ENCODE results near the gene E2F8. TPM values are rescaled to one million over a fixed set of nuclear protein-coding genes. Genes with fewer than 3 reads are reported as not detected.

Gene E2F8
- polyA plus RNA-seq, 2 of the 4 experiments (the other 2 are of a cell fraction) = 5.7 to 7.4 TPM

DNA sequence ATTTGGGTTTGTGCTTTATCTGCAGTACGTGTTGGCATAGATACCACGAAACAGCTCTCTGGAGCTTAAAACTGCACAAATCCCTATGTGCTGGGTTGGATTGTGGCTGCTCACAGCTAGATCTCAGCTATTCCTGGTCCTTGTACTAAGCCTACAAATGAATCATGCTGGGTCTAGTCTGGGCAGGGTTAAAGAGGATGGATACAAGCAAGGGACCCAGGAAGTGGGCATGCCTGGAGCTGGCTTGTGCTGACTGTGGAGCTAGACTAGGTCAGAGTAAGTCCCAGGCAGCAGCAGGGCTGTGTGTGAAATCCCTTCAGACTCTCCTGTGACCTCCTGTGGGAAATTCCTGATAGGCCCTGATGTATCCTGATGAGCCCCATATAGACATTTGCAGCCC, 3.9 kb upstream of the E2F8 start:
- ATAC-seq (no peak), FAIRE-seq (no peak), DNase-seq (ENCODE audit: low read depth in 1 of 2, low spot score in 1 of 2) (no peak)
- no peak overlapping the region for H3K27ac ChIP-seq
- ChIA-PET CTCF (interaction anchor here (0.8 to 1.8 kb wide), 5 partner anchors 14 to 314 kb away, joined by 3 to 6 read pairs (median 3); no protein-coding TSS in a partner anchor), POLR2A (no interaction called here)
- TF ChIP-seq ZFP36 (IDR thresholded peaks at IDR 0.05; ENCODE audit: borderline replicate concordance, partially characterized antibody) (no peak), ZSCAN20 (CRISPR knock-in tag; IDR thresholded peaks at IDR 0.05) (no peak), HOXB5 (CRISPR knock-in tag; IDR thresholded peaks at IDR 0.05) (no peak), BHLHE40 (IDR thresholded peaks at IDR 0.05; ENCODE audit: low read depth, low read length) (no peak), KDM1A (IDR thresholded peaks at IDR 0.05; ENCODE audit: low read depth) (no peak), CHD2 (IDR thresholded peaks at IDR 0.05; ENCODE audit: low read length, partially characterized antibody) (no peak), TFCP2L1 (CRISPR knock-in tag; IDR thresholded peaks at IDR 0.05) (no peak), MAFK (IDR thresholded peaks at IDR 0.05; ENCODE audit: partially characterized antibody) (no peak), HOXB13 (CRISPR knock-in tag; IDR thresholded peaks at IDR 0.05; ENCODE audit: low read depth) (no peak), FOXS1 (CRISPR knock-in tag; IDR thresholded peaks at IDR 0.05) (no peak), KDM5A (IDR thresholded peaks at IDR 0.05) (no peak), CBX8 (IDR thresholded peaks at IDR 0.05) (no peak), NPAS2 (CRISPR knock-in tag; IDR thresholded peaks at IDR 0.05; ENCODE audit: borderline replicate concordance) (no peak), MYC (IDR thresholded peaks at IDR 0.05; ENCODE audit: borderline replicate concordance, low read length) (no peak), GATA3 (IDR thresholded peaks at IDR 0.05; ENCODE audit: borderline replicate concordance) (no peak), POLR2A (IDR thresholded peaks at IDR 0.05; ENCODE audit: low read length) (no peak), RFX5 (IDR thresholded peaks at IDR 0.05) (no peak)
- TF ChIP-seq, protein P1, sequence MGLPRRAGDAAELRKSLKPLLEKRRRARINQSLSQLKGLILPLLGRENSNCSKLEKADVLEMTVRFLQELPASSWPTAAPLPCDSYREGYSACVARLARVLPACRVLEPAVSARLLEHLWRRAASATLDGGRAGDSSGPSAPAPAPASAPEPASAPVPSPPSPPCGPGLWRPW (IDR thresholded peaks at IDR 0.05) = no peak
- TF ChIP-seq, protein P2, sequence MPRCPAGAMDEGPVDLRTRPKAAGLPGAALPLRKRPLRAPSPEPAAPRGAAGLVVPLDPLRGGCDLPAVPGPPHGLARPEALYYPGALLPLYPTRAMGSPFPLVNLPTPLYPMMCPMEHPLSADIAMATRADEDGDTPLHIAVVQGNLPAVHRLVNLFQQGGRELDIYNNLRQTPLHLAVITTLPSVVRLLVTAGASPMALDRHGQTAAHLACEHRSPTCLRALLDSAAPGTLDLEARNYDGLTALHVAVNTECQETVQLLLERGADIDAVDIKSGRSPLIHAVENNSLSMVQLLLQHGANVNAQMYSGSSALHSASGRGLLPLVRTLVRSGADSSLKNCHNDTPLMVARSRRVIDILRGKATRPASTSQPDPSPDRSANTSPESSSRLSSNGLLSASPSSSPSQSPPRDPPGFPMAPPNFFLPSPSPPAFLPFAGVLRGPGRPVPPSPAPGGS (IDR thresholded peaks at IDR 0.05) = no peak
- H3K9me3 ChIP-seq = peaks cover 5% of the 10 kb centered on the region; the same call in 2 of the 3 replicates
- H3K4me3 ChIP-seq = no peak overlapping the region
- no peak overlapping the region for H3K4me2 ChIP-seq
- H3K4me1 ChIP-seq = peaks cover 8% of the 10 kb centered on the region; the same call in 2 of the 3 replicates
- 92% methylated on average over 2 of the region's 2 CpGs for WGBS (ENCODE audit: missing lambda C conversion rate)

DNA sequence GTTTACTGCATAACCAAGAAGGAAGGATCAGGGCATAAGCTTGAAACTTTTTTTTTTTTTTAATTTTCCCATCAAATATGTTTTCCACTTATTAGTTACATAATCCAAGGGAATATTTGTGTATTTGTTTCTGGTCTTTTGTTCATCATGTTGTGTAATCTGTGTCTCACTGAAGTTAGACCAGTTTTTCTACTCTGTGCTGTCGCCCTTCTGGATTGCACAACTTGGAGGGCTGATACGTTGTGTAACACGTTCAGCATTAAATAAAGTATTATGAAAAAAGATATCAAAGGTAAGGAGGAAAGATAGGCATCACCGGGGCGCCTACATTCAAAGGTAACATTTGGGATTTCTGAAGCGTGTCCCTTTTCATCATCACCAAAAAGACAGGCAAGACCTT, 3.3 kb upstream of the E2F8 start:
- no peak for ATAC-seq
- TF ChIP-seq RFX5 (IDR thresholded peaks at IDR 0.05) (no peak), EHF (CRISPR knock-in tag; IDR thresholded peaks at IDR 0.05) (no peak), POLR2AphosphoS2 (conservative IDR thresholded peaks at IDR 0.05; ENCODE audit: low read length) (no peak), CEBPB (IDR thresholded peaks at IDR 0.05) (peak; percentile 11 to 67; a peak in 3 of 4 replicates)
- WGBS (ENCODE audit: missing lambda C conversion rate) = 64% methylated on average over 6 of the region's 6 CpGs
- CTCF ChIA-PET = interaction anchor here (0.8 to 1.8 kb wide), 4 partner anchors 15 to 315 kb away, joined by 3 to 6 read pairs (median 3); no protein-coding TSS in a partner anchor
- no peak overlapping the region for H3K27ac ChIP-seq
- H3K4me1 ChIP-seq = peaks cover 14% of the 10 kb centered on the region; the same call in 2 of the 3 replicates
- POLR2A ChIA-PET = no interaction called here
- no peak overlapping the region for H3K4me3 ChIP-seq
- peaks cover 5% of the 10 kb centered on the region; the same call in 2 of the 3 replicates for H3K9me3 ChIP-seq
- FAIRE-seq = no peak
- DNase-seq (ENCODE audit: low read depth in 1 of 2, low spot score in 1 of 2) = no peak
- H3K4me2 ChIP-seq = no peak overlapping the region

DNA sequence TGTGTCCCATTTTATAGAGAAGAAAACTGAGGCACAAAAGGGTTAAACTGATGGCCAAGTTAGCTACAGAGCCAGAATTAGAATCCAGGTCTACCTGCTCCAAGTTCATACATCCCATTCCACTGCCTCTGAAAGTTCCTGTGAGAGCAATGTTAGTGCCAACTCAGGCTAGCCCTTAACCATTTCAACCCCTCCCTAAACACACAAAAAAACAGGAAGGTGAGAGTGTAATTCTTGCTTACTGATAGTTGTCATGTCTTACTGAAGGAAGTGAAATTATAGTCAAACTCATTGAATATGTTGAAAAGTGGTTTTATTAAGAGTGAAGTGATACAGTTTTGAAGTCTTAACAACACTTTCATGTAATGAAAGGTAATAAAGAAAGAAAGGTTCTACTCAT, 2.9 kb upstream of the E2F8 start:
- peaks cover 5% of the 10 kb centered on the region; the same call in 2 of the 3 replicates for H3K9me3 ChIP-seq
- no peak for ATAC-seq
- DNase-seq (ENCODE audit: low read depth in 1 of 2, low spot score in 1 of 2) = no peak
- no peak overlapping the region for H3K4me3 ChIP-seq
- peak; percentile 7 for FAIRE-seq
- peaks cover 17% of the 10 kb centered on the region; the same call in 2 of the 3 replicates for H3K4me1 ChIP-seq
- H3K27ac ChIP-seq = no peak overlapping the region
- no peak overlapping the region for H3K4me2 ChIP-seq
- ChIA-PET CTCF (interaction anchor here (1.1 to 1.8 kb wide), 3 partner anchors 16 to 315 kb away, joined by 3 to 6 read pairs (median 3); no protein-coding TSS in a partner anchor), POLR2A (no interaction called here)
- TF ChIP-seq, protein P3, sequence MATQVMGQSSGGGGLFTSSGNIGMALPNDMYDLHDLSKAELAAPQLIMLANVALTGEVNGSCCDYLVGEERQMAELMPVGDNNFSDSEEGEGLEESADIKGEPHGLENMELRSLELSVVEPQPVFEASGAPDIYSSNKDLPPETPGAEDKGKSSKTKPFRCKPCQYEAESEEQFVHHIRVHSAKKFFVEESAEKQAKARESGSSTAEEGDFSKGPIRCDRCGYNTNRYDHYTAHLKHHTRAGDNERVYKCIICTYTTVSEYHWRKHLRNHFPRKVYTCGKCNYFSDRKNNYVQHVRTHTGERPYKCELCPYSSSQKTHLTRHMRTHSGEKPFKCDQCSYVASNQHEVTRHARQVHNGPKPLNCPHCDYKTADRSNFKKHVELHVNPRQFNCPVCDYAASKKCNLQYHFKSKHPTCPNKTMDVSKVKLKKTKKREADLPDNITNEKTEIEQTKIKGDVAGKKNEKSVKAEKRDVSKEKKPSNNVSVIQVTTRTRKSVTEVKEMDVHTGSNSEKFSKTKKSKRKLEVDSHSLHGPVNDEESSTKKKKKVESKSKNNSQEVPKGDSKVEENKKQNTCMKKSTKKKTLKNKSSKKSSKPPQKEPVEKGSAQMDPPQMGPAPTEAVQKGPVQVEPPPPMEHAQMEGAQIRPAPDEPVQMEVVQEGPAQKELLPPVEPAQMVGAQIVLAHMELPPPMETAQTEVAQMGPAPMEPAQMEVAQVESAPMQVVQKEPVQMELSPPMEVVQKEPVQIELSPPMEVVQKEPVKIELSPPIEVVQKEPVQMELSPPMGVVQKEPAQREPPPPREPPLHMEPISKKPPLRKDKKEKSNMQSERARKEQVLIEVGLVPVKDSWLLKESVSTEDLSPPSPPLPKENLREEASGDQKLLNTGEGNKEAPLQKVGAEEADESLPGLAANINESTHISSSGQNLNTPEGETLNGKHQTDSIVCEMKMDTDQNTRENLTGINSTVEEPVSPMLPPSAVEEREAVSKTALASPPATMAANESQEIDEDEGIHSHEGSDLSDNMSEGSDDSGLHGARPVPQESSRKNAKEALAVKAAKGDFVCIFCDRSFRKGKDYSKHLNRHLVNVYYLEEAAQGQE (IDR thresholded peaks at IDR 0.05) = no peak
- TF ChIP-seq HOXB5 (CRISPR knock-in tag; IDR thresholded peaks at IDR 0.05) (no peak), POLR2A (IDR thresholded peaks at IDR 0.05; ENCODE audit: low read length) (no peak), CHD2 (IDR thresholded peaks at IDR 0.05; ENCODE audit: low read length, partially characterized antibody) (no peak), HEYL (CRISPR knock-in tag; IDR thresholded peaks at IDR 0.05) (no peak), CHD4 (IDR thresholded peaks at IDR 0.05; ENCODE audit: borderline replicate concordance) (no peak), CBX2 (IDR thresholded peaks at IDR 0.05; ENCODE audit: borderline replicate concordance, low read depth) (no peak)
- TF ChIP-seq, protein P4, sequence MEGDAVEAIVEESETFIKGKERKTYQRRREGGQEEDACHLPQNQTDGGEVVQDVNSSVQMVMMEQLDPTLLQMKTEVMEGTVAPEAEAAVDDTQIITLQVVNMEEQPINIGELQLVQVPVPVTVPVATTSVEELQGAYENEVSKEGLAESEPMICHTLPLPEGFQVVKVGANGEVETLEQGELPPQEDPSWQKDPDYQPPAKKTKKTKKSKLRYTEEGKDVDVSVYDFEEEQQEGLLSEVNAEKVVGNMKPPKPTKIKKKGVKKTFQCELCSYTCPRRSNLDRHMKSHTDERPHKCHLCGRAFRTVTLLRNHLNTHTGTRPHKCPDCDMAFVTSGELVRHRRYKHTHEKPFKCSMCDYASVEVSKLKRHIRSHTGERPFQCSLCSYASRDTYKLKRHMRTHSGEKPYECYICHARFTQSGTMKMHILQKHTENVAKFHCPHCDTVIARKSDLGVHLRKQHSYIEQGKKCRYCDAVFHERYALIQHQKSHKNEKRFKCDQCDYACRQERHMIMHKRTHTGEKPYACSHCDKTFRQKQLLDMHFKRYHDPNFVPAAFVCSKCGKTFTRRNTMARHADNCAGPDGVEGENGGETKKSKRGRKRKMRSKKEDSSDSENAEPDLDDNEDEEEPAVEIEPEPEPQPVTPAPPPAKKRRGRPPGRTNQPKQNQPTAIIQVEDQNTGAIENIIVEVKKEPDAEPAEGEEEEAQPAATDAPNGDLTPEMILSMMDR (IDR thresholded peaks at IDR 0.05) = no peak
- TF ChIP-seq, protein P5, sequence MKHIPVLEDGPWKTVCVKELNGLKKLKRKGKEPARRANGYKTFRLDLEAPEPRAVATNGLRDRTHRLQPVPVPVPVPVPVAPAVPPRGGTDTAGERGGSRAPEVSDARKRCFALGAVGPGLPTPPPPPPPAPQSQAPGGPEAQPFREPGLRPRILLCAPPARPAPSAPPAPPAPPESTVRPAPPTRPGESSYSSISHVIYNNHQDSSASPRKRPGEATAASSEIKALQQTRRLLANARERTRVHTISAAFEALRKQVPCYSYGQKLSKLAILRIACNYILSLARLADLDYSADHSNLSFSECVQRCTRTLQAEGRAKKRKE (CRISPR knock-in tag; IDR thresholded peaks at IDR 0.05; ENCODE audit: low read depth) = no peak
